Endometrium (tissue), 2 donors: ENCODE results near the gene TMEM43.
A peak's percentile ranks its signal among the peaks of the same experiment; 100 is the strongest.

Experiments
- FAIRE-seq: peaks from 2 replicates; lab custom pipeline; 2012; peaks lifted over from hg19 to GRCh38; lab: Jason Lieb, UNC
- donor health status: control.
- donor health status: control.

Gene TMEM43

GRCh38 chr3:14138109-14138877 lies 13.4 kb downstream of the TMEM43 start:
- no peak for FAIRE-seq

GRCh38 chr3:14138878-14139655 lies 14.2 kb downstream of the TMEM43 start:
- no peak for FAIRE-seq

- no peak for FAIRE-seq
These were observed 14.9 kb downstream of the TMEM43 start for GRCh38 chr3:14139771-14140170.

DNA sequence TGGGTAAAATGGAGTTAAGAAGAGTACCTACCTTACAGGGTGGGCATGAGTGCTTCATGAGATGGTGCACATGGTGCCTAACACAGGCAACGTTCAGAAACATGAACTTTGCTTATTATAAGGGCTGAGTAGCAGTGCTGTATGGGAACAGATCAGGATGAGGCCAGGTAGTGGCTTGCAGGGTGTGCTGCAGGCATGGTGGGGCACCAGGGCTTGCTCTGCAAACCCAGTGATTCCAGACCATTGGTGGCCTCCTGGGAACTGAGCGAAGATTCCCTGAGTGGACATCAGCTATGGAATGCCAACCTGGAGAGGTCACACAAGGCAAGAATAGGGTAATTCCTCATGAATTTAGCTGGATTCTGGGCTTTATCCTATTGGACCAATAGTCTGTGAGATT lies 15.8 kb downstream of the TMEM43 start:
- FAIRE-seq = no peak

GRCh38 chr3:14141144-14141543 lies 16.3 kb downstream of the TMEM43 start:
- FAIRE-seq = no peak

DNA sequence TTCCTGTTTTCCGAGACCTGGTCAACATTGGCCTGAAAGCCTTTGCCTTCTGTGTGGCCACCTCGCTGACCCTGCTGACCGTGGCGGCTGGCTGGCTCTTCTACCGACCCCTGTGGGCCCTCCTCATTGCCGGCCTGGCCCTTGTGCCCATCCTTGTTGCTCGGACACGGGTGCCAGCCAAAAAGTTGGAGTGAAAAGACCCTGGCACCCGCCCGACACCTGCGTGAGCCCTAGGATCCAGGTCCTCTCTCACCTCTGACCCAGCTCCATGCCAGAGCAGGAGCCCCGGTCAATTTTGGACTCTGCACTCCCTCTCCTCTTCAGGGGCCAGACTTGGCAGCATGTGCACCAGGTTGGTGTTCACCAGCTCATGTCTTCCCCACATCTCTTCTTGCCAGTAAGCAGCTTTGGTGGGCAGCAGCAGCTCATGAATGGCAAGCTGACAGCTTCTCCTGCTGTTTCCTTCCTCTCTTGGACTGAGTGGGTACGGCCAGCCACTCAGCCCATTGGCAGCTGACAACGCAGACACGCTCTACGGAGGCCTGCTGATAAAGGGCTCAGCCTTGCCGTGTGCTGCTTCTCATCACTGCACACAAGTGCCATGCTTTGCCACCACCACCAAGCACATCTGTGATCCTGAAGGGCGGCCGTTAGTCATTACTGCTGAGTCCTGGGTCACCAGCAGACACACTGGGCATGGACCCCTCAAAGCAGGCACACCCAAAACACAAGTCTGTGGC lies 16.9 kb downstream of the TMEM43 start:
- FAIRE-seq = no peak

DNA sequence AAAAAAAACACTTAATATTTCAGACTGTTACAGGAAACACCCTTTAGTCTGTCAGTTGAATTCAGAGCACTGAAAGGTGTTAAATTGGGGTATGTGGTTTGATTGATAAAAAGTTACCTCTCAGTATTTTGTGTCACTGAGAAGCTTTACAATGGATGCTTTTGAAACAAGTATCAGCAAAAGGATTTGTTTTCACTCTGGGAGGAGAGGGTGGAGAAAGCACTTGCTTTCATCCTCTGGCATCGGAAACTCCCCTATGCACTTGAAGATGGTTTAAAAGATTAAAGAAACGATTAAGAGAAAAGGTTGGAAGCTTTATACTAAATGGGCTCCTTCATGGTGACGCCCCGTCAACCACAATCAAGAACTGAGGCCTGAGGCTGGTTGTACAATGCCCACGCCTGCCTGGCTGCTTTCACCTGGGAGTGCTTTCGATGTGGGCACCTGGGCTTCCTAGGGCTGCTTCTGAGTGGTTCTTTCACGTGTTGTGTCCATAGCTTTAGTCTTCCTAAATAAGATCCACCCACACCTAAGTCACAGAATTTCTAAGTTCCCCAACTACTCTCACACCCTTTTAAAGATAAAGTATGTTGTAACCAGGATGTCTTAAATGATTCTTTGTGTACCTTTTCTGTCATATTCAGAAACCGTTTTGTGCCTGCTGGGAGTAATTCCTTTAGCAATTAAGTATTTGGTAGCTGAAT lies 17.9 kb downstream of the TMEM43 start:
- FAIRE-seq = no peak

DNA sequence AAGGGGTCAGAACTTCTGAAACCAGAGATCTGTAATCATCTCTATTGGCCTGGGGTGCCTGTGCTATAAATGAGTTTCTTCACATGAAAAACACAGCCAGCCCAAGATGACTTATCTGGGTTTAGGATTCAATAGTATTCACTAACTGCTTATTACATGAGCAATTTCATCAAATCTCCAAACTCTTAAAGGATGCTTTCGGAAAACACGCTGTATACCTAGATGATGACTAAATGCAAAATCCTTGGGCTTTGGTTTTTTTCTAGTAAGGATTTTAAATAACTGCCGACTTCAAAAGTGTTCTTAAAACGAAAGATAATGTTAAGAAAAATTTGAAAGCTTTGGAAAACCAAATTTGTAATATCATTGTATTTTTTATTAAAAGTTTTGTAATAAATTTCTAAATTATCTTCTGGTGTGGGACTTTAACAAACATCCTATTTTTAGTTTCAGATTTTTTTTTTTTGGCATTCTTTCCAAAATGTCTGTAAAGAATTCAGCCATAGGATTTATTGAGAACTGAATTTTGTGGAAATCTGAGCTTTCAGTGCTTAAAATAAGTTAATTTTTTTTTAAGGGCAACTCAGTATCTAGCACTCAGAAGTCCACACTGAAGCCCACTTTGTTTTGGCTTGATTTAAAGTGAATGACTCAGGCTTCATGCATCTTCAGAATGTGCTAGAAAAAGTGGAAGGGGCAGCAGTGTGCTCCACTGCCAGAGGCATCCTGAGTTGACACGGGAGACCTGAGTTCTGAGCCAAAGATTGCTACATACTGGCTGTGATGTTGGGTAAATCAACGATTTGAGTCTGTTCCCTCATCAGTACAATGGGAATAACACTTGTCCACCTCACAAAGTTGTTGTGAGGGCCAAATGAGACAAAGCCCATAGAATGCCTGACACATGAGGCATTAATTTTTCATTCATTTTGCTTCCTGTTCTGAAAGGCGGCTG lies 18.7 kb downstream of the TMEM43 start:
- FAIRE-seq = peak; percentile 81

DNA sequence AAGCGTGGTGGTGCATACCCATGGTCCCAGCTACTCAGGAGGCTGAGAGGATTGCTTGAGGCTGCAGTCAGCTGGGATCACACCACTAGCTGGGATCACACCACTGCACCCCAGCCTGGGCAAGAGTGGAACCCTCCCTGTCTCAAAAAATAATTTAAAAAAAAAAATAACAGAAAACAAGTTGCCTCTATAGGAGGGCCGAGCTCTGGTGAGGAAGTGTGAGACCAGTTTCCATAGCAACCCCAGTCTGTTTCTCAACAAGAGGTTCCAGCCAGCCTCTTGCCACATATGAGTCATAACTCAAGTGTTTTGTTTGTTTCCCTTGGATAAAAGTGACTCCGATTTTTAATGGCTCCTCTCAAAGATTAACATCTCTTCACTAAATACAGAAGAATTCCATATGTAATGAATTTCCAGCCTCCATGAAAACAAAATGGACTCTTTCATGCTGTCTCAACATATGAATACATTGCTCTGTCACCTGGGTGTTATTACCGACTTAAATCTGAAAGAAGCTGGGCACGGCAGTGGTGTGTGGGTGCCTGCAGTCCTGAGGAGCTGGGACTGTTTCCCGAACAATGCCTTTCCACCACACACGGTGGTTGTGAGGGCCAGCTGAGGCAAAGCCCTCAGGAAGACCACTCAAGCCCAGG lies 19.7 kb downstream of the TMEM43 start:
- peak; percentile 97 for FAIRE-seq

GRCh38 chr3:14145236-14145635 lies 20.4 kb downstream of the TMEM43 start:
- no peak for FAIRE-seq

DNA sequence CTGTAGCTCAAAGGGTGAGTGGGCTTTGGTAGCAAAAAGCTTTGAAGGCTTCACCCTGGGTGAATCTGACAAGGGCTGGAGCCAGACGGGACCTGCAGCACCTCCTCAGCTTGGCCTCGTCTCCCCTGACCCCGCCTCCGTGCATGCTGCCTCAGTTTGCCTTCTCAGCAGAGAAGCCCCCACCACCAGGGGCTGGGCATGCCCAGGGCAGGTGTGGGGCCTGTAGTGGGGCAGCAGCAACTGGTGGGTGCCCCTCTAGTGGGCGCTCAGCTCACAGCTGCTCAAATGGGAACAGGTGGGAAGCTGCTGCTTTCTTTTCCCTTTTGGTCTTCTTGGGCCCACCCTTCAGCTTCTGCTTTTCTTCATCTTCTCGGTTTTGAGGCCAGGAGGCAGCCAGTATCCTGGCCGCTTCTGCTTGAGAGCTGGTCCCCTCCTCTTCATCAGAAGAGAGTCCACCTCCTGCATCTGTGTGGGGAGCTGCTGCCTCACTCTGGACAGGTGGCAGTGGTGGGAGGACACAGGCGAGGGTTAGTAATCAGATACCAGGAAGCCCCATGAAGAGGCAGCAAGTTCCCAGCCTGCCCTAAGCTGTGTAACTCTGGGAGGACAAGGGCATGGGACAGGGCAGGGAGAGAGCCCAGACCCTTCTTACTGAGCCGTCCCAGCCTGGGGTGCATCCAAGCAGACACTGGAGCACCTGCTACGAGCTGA lies 21.0 kb downstream of the TMEM43 start:
- no peak for FAIRE-seq

DNA sequence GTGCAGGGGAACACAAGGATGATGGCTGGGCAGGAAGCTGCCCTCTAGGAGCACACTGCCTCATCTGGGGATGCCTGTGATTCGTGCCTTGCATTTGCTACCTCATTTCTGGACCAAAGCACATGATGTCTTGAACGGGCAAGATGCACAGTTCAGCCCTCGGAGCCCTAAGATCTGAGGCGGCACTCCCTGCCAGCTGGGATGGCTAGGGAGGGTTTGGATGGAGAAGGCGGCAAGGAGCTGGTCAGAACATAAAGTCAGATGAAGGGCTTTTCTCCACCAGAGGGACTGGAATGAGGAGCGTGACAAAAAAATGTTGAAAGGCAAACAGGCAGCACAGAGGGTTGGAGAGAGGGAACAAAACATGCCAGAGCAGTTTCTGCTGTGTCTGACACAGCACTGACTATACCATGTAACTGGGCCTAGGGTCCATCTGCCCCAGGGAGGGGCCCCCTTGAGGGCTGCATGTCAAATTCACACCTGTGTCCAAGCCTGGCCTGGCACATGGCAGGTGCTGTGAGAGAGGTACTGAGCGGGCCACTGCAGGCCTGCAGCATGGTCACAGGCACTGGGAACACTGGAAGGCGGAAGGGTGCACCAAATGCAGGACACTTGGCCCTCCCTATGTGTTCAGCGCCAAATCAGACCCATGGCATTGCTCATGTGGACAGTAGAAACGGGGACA lies 21.7 kb downstream of the TMEM43 start:
- no peak for FAIRE-seq

DNA sequence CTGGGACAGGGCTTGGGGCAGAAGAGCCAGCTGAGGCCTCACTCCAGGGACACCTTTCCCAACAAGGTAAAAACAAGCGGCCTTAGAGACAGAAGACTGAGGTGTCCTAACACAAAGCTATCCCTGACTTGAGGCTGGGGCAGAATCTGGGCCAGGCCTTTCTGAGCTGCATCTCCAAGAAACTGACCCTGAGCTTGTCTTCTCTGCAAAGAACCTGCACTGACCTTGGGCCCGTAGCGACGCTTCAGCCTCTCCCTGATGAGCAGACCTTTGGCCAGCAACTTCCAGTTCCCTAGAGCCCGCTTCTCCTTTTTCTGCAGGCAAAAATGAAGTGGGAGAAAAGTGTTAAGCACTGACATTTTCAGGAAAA lies 22.2 kb downstream of the TMEM43 start:
- FAIRE-seq = no peak

DNA sequence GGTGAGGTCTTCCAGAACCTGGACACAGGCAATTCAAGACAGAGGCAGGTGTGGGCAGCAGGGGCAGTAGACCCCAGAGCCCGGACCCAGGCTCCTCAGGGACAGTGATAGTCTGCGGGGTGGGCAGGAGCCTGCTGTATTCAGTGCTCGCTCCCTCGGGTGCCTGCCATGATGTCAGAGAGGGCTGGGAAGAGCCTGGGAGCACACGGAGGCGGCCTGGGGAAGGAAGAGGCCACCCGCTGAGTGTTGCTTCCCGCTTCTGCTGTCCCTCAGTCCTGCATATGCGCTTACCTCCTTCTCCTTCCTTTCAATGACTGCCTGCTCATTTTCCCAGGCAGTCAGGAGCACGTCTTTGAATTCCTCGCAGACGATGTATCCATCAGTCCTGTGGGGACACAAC lies 22.8 kb downstream of the TMEM43 start:
- FAIRE-seq = no peak

- no peak for FAIRE-seq
These were observed 23.5 kb downstream of the TMEM43 start for GRCh38 chr3:14148041-14148985.

- no peak for FAIRE-seq
These were observed 25.2 kb downstream of the TMEM43 start for GRCh38 chr3:14150078-14150477.

- FAIRE-seq = no peak
These were observed 25.8 kb downstream of the TMEM43 start for GRCh38 chr3:14150491-14151230.
